Suprapubic skin (tissue), 4 donors: ENCODE measurements around the gene CST11.

Experiments used
- EP300 ChIP-seq: sonication (generic); formaldehyde crosslinking; IDR thresholded peaks from one replicate; pipeline ENCODE4 v1.6.1; 2017; ENCODE audit warnings: antibody characterized with exemption
- POLR2A ChIP-seq, 2 donors: fragments of 450-650 bp; IDR thresholded peaks; one replicate each; pipeline ENCODE4 v1.6.1; 2017; ENCODE audit warnings: antibody characterized with exemption in 2 of 2, mild to moderate bottlenecking in 2 of 2, moderate library complexity in 2 of 2
- POLR2AphosphoS5 ChIP-seq, 3 donors: sonication (generic); formaldehyde crosslinking; IDR thresholded peaks; one replicate each; pipeline ENCODE4 v1.6.1; 2017; ENCODE audit warnings: antibody characterized with exemption in 3 of 3
- TF ChIP-seq, protein P1 (sequence below), 2 donors: fragments of 200-600 bp in 1 of 2; fragments of 450-650 bp in 1 of 2; sonication (generic) in 1 of 2; IDR thresholded peaks; one replicate each; pipeline ENCODE4 v1.5.1; 2016 to 2019; ENCODE audit warnings: antibody characterized with exemption in 2 of 2, mild to moderate bottlenecking in 1 of 2, moderate library complexity in 1 of 2

DNA sequence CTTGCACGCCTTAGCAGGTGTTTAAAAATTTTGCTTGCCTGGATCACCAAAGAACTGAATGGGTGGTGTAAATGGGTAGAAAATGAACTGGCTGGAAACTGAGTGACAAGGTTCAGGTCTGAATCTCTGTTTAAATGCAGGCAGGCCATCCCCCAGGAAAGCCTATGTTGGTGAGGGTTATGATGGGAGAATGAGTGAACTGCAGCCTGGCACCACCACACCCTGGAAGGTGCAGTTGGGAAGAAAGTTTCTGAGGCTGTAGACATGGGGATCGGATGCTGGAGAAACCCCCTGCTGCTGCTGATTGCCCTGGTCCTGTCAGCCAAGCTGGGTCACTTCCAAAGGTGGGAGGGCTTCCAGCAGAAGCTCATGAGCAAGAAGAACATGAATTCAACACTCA, 12.7 kb downstream of the CST11 start:
- TF ChIP-seq, protein P1, sequence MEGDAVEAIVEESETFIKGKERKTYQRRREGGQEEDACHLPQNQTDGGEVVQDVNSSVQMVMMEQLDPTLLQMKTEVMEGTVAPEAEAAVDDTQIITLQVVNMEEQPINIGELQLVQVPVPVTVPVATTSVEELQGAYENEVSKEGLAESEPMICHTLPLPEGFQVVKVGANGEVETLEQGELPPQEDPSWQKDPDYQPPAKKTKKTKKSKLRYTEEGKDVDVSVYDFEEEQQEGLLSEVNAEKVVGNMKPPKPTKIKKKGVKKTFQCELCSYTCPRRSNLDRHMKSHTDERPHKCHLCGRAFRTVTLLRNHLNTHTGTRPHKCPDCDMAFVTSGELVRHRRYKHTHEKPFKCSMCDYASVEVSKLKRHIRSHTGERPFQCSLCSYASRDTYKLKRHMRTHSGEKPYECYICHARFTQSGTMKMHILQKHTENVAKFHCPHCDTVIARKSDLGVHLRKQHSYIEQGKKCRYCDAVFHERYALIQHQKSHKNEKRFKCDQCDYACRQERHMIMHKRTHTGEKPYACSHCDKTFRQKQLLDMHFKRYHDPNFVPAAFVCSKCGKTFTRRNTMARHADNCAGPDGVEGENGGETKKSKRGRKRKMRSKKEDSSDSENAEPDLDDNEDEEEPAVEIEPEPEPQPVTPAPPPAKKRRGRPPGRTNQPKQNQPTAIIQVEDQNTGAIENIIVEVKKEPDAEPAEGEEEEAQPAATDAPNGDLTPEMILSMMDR (IDR thresholded peaks at IDR 0.05) = no peak
- TF ChIP-seq POLR2A (IDR thresholded peaks at IDR 0.05) = no peak
- no peak for TF ChIP-seq EP300
- no peak for TF ChIP-seq POLR2AphosphoS5 (IDR thresholded peaks at IDR 0.05)
